ENCODE results near the gene AAR2.

The AAR2 gene

DNA sequence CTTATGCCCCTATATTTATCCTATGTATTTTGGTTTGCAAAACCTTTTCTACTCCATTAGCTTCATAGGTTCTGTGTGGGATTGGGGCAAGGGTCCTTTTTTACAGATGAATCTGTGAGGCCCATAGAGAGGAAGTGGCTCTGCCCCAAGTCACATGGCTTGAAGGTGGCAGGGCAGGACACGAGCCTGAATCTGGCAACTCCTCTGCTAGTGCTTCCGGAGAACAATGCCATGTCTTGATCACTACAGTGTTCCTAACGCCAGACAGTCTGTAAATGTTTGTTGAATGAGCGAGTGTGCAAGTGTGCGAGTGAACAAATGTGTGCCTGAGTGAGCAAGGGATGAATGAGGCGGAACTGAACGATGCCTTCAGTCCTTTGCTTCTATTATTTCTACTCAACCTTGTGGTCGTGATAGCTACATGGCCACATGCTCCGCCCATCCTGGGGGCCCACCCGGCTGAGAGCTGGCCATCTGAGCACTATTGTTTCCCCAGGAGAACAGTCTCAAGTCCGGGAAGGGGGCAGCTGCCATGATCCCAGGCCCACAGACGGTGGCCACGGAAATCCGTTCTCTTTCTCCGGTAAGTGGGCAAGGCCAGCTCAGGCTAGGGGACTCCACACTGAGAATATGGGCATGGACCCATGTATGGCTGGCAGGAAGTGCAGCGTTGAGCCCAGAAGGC, 17.8 kb upstream of the AAR2 start:
- DNase-seq (ENCODE audit: low read depth): no peak

DNA sequence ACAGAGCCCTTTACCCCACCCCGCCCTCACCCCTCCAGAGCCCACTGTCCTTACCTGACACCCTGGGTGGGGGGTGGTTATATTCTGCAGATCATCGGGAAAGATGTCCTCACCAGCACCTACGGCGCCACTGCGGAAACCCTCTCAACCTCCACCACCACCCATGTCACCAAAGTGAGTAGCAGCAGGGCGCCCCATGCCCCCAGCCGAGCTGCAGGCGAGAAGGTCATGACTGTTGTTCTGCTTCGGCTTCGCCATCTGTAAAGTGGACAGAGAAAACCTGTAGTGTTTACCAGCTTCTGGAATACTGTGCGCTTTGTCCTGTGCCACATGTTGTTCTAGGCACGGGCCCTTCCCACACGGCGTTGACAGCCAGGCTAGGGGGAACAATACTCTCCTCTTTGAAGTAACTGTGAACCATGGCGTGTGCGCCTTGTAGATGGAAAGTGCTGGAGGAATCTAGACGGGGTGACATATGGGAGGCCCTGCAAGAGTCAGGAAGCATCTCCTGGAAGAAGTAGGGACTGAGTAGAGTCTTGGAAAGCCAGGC, 16.5 kb upstream of the AAR2 start:
- no peak for DNase-seq (ENCODE audit: low read depth)

GRCh38 chr20:36225666-36226065, 10.6 kb upstream of the AAR2 start:
- no peak for DNase-seq (ENCODE audit: low read depth)

GRCh38 chr20:36228770-36229169, 7.5 kb upstream of the AAR2 start:
- no peak for DNase-seq (ENCODE audit: low read depth)

GRCh38 chr20:36230019-36230418, 6.3 kb upstream of the AAR2 start:
- no peak for DNase-seq (ENCODE audit: low read depth)

GRCh38 chr20:36231331-36231730, 4.9 kb upstream of the AAR2 start:
- no peak for DNase-seq (ENCODE audit: low read depth)

- DNase-seq (ENCODE audit: low read depth): no peak
Measured at GRCh38 chr20:36234771-36235320, 1.4 kb upstream of the AAR2 start.

DNA sequence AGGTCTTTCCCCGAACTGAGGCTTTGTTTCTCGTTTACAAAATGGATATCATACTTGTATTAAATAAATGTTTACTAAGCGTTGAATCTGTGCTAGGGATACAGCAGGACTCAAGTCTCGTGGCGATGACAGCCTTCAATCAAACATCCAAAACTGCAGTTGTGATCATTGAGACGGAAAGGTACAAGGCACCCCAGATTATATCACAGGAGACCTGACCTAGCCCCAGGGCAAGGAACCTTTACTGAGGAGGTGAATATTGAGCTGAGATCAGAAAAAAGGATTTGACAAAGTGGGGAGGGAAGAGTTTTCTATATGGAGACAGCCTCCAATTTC, 476 bp downstream of the AAR2 start:
- DNase-seq (ENCODE audit: low read depth): no peak

DNA sequence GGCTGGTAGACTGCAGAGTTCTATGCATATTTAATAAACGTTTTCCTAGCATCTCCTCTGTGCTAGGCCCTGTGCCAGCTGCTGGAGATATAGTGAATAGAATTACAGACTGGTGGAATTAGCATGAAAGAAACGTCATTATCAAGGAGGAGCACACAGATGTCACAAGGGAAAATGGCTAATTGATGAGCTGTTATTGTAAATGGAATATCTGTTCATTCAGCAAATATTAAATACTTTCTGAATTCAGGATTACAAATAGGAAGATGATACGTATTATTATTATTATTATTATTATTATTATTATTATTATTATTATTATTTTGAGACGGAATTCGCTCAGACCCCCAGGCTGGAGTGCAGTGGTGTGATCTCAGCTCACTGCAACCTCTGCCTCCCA, 1.2 kb downstream of the AAR2 start:
- no peak for DNase-seq (ENCODE audit: low read depth)

- no peak for DNase-seq (ENCODE audit: low read depth)
Measured at GRCh38 chr20:36238153-36238552, 1.9 kb downstream of the AAR2 start.

DNA sequence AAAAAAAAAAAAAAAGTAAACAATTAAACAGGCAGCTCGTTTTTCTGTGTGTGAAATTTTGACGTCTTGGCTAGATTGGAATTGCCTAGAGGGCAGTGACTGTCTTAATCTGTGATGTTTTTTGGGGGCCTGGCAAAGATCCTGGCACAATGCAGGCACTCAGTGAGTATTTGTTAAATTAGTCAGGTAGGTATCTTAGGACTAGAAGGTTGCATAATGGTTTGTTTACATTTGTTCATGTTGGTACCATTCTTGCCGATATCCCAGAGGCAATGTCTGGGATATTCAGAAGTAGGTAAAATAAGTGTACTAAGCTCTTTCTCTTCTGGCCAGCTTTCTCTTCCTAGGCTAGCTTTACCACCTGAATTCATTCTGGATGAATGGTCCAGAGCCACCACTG, 2.5 kb downstream of the AAR2 start:
- no peak for DNase-seq (ENCODE audit: low read depth)

DNA sequence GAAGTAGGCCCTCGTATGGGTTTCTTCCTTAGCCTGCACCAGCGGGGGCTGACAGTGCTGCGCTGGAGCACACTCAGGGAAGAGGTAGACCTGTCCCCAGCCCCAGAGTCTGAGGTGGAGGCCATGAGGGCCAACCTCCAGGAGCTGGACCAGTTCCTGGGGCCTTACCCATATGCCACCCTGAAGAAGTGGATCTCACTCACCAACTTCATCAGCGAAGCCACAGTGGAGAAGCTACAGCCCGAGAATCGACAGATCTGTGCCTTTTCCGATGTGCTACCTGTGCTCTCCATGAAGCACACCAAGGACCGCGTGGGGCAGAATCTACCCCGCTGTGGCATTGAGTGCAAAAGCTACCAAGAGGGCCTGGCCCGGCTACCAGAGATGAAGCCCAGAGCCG, 3.8 kb downstream of the AAR2 start:
- DNase-seq (ENCODE audit: low read depth): no peak

GRCh38 chr20:36241678-36242077, 5.4 kb downstream of the AAR2 start:
- no peak for DNase-seq (ENCODE audit: low read depth)

GRCh38 chr20:36243726-36244125, 7.4 kb downstream of the AAR2 start:
- no peak for DNase-seq (ENCODE audit: low read depth)

- DNase-seq (ENCODE audit: low read depth): no peak
Measured at GRCh38 chr20:36246401-36246800, 10.1 kb downstream of the AAR2 start.

GRCh38 chr20:36248836-36249235, 12.6 kb downstream of the AAR2 start:
- DNase-seq (ENCODE audit: low read depth): no peak

GRCh38 chr20:36249450-36249849, 13.2 kb downstream of the AAR2 start:
- no peak for DNase-seq (ENCODE audit: low read depth)

GRCh38 chr20:36251426-36251825, 15.1 kb downstream of the AAR2 start:
- DNase-seq (ENCODE audit: low read depth): no peak

- DNase-seq (ENCODE audit: low read depth): no peak
Measured at GRCh38 chr20:36252511-36252910, 16.2 kb downstream of the AAR2 start.

- DNase-seq (ENCODE audit: low read depth): no peak
Measured at GRCh38 chr20:36253036-36253435, 16.8 kb downstream of the AAR2 start.

- no peak for DNase-seq (ENCODE audit: low read depth)
Measured at GRCh38 chr20:36254076-36254475, 17.8 kb downstream of the AAR2 start.

GRCh38 chr20:36255445-36255844, 19.2 kb downstream of the AAR2 start:
- no peak for DNase-seq (ENCODE audit: low read depth)

DNA sequence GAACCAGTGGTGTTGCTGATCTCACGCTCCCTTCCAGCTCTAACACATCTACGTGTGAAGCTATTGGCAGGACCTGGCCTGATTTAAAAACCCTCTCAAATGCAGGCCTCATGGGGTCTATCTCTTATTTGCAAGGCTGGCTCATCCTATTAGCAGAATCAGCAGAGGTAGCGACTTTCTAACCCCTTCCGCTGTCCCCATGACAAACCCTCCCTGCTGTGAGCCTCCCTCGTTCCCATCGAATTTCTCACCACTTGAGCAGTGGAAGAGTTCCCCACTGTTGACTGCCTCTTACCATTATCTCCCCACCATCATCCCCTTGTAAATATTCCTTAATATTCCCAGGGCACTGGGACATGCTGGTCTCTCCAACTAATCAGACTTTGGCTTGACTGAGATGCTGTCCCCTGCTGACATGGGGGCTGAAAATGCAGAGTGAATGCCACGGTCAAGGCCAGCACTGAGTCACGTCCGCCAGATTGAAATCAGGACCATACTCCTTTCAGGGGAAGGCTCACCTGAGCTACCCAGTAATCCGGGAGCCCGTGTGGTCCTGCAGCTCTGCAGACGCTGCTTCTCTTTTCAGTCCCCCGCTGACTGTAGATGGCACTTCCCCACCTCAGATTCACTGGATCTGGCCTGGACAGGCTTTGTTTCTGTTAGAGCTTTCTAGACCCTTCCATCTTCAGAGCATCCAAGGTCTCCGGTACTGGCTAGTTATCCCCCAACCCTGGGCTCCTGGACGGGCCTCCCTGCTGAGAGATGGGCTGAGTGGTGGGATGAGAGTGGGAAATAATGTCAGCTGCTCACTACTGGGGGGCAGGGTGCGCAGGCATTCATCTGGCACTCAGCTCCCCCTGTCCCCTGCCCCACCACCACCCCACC, 23.1 kb downstream of the AAR2 start:
- DNase-seq (ENCODE audit: low read depth): no peak
